Measurements from ENCODE around the gene SIX2.

SIX2 gene

GRCh38 chr2:45014831-45015230 is 5.6 kb upstream of the SIX2 start:
- no peak for DNase-seq

GRCh38 chr2:45014016-45014702 is 4.9 kb upstream of the SIX2 start:
- peak; percentile 65 for DNase-seq

- DNase-seq = no peak
These were observed 4.2 kb upstream of the SIX2 start for GRCh38 chr2:45013229-45014015.

- DNase-seq = no peak
These were observed 3.5 kb upstream of the SIX2 start for GRCh38 chr2:45012733-45013132.

- DNase-seq = no peak
These were observed 2.7 kb upstream of the SIX2 start for GRCh38 chr2:45011621-45012602.

- DNase-seq = no peak
These were observed 1.9 kb upstream of the SIX2 start for GRCh38 chr2:45011121-45011520.

GRCh38 chr2:45010702-45011012 is 1.4 kb upstream of the SIX2 start:
- no peak for DNase-seq

GRCh38 chr2:45009928-45010701 is 863 bp upstream of the SIX2 start:
- peak; percentile 74 for DNase-seq

GRCh38 chr2:45008296-45009129 is 739 bp downstream of the SIX2 start:
- no peak for DNase-seq

- DNase-seq = no peak
These were observed 1.3 kb downstream of the SIX2 start for GRCh38 chr2:45007961-45008295.

- DNase-seq = no peak
These were observed 2.3 kb downstream of the SIX2 start for GRCh38 chr2:45006942-45007287.

- DNase-seq = no peak
These were observed 3.0 kb downstream of the SIX2 start for GRCh38 chr2:45006041-45006941.

- DNase-seq = no peak
These were observed 3.8 kb downstream of the SIX2 start for GRCh38 chr2:45005261-45006002.

- no peak for DNase-seq
These were observed 4.6 kb downstream of the SIX2 start for GRCh38 chr2:45004562-45005191.

GRCh38 chr2:45003579-45004551 is 5.4 kb downstream of the SIX2 start:
- DNase-seq = no peak

- no peak for DNase-seq
These were observed 6.6 kb downstream of the SIX2 start for GRCh38 chr2:45002686-45003085.

GRCh38 chr2:45001869-45002385 is 7.3 kb downstream of the SIX2 start:
- DNase-seq = no peak

Data from HCEC 1CT (cell line).